ENCODE results near the gene COL5A1. TPM values are rescaled to one million over a fixed set of nuclear protein-coding genes. Genes with fewer than 3 reads are reported as not detected.
A peak's percentile ranks its signal among the peaks of the same experiment; 100 is the strongest.

Gene COL5A1
- total RNA-seq, 1 experiment from 2014 or later, result 9.5 TPM

- Mint-ChIP-seq H3K9me3 (peaks cover 6% of the 10 kb centered on the region in 2 experiments; a peak in 3 of 5 replicates), H3K4me1 (peaks cover 5 to 6% of the 10 kb centered on the region in 2 experiments), H3K27me3 (ENCODE audit: low read depth) (peaks cover 2% of the 10 kb centered on the region; the same call in 1 of the 2 replicates), H3K4me3 (no peak overlapping the region), H3K27ac (no peak overlapping the region; a peak in 1 of 7 replicates), H3K36me3 (ENCODE audit: insufficient read depth in 1 of 3, low read depth in 3 of 3) (peaks cover 0 to 8% (median under 1%) of the 10 kb centered on the region in 3 experiments; a peak in 4 of 7 replicates)
- no peaks in the 10 kb centered on the region for H3K79me2 ChIP-seq (ENCODE audit: insufficient read depth, low read length)
- no peak overlapping the region for H2BK12ac ChIP-seq (ENCODE audit: insufficient read length, low read depth, low read length)
- H3K4ac ChIP-seq (ENCODE audit: low read depth, low read length), result no peak overlapping the region
- H3K4me2 ChIP-seq (ENCODE audit: insufficient read depth, insufficient read length, low read length), result no peak overlapping the region
- H3K9me3 ChIP-seq (ENCODE audit: control insufficient read depth, low read depth, low read length), result no peaks in the 10 kb centered on the region
- no peak overlapping the region for H2BK20ac ChIP-seq (ENCODE audit: low read depth, low read length, poor library complexity, severe bottlenecking)
- H2AFZ ChIP-seq (ENCODE audit: low read length), result no peak overlapping the region
- no peaks in the 10 kb centered on the region for H3K23me2 ChIP-seq (ENCODE audit: insufficient read length, low read depth, low read length, poor library complexity, severe bottlenecking)
- no peaks in the 10 kb centered on the region for H4K20me1 ChIP-seq (ENCODE audit: control insufficient read depth, insufficient read depth, insufficient read length)
- no peaks in the 10 kb centered on the region for H3K4me1 ChIP-seq (ENCODE audit: insufficient read depth, low read length)
- H2BK5ac ChIP-seq (ENCODE audit: insufficient read length, low read length), result no peak overlapping the region
- no peak overlapping the region; the same call in 1 of the 2 replicates for H3K14ac ChIP-seq (ENCODE audit: insufficient read depth, low read length)
- no peak overlapping the region for H3K9ac ChIP-seq (ENCODE audit: extremely low read depth, insufficient read length, low read length)
- H4K91ac ChIP-seq (ENCODE audit: insufficient read length, low read depth, low read length), result no peak overlapping the region
- DNase-seq, result no peak
- no peak overlapping the region for H3K27ac ChIP-seq (ENCODE audit: insufficient read length, low read depth, low read length)
- H3K79me1 ChIP-seq (ENCODE audit: insufficient read depth, low read depth, low read length, poor library complexity, severe bottlenecking), result no peaks in the 10 kb centered on the region
- no peak for TF ChIP-seq CTCF (conservative IDR thresholded peaks at IDR 0.05)
- H3K18ac ChIP-seq (ENCODE audit: insufficient read length, low read depth, low read length), result no peak overlapping the region
- no peak overlapping the region for H2BK120ac ChIP-seq (ENCODE audit: low read depth, low read length, poor library complexity, severe bottlenecking)
- H3K27me3 ChIP-seq (ENCODE audit: insufficient read depth, low read length), result no peaks in the 10 kb centered on the region
- no peak overlapping the region for H3T11ph ChIP-seq (ENCODE audit: low read length)
- H4K8ac ChIP-seq (replicated peaks; ENCODE audit: insufficient read length, low read depth, low read length), result no peak overlapping the region
- peak overlapping the region; percentile 21 for H3K56ac ChIP-seq (ENCODE audit: insufficient read length, low read depth, low read length)
- no CpG with 5 or more reads among the region's 9 CpGs for WGBS (ENCODE audit: extremely low coverage, insufficient read length, low lambda C conversion rate)
- H2BK15ac ChIP-seq (ENCODE audit: low read depth, low read length), result no peak overlapping the region
- no peak overlapping the region for H2AK5ac ChIP-seq (ENCODE audit: insufficient read length, low read length)
- no peak overlapping the region for H3K23ac ChIP-seq (ENCODE audit: insufficient read length, low read depth, low read length)
- H4K5ac ChIP-seq (ENCODE audit: insufficient read length, low read depth, low read length), result no peak overlapping the region
Measured at GRCh38 chr9:134741846-134742245, 100.2 kb downstream of the COL5A1 start.
